IMR-90 (cell line): ENCODE results near the gene MTCL1. TPM values are rescaled to one million over a fixed set of nuclear protein-coding genes. Genes with fewer than 3 reads are reported as not detected.

Experiments
- ATAC-seq: fragments of 200-7000 bp; cut with Tn5 transposase; 2 replicates; pipeline ENCODE4 v1.9.1; 2020; ENCODE audit warnings: low read depth, mild to moderate bottlenecking, moderate library complexity
- BruUV-seq: library from RNA; stranded (reverse); fragments of 400-500 nt; replicated peaks from 2 replicates; lab custom pipeline; 2021; lab: Mats Ljungman, UMichigan
- CTCF ChIA-PET: fragments of 300-600 bp; formaldehyde crosslinking; extraction: SDS; loops from one replicate; lab custom pipeline; 2021; ENCODE audit warnings: antibody characterized with exemption; lab: Yijun Ruan, JAX
- POLR2A ChIA-PET: fragments of 300-600 bp; sonication (Branson Sonifier 250); formaldehyde crosslinking; loops from one replicate; lab custom pipeline; 2022; ENCODE audit warnings: antibody characterized with exemption; ENCODE audit not compliant: unreplicated experiment; lab: Charles Lee
- DNase-seq: peaks from one replicate; pipeline ENCODE4 v3.0.0; 2013
- H2AFZ ChIP-seq: replicated peaks from 2 replicates; pipeline ENCODE3; 2013; ENCODE audit warnings: low read length, mild to moderate bottlenecking; ENCODE audit not compliant: poor library complexity
- H2AK5ac ChIP-seq: 2 replicates; pipeline ENCODE4 v1.6.1; 2013; ENCODE audit warnings: low read depth, low read length, inconsistent platforms
- H2AK9ac ChIP-seq: replicated peaks from 2 replicates; pipeline ENCODE3; 2013; ENCODE audit warnings: mild to moderate bottlenecking, low read depth, low read length, moderate library complexity; ENCODE audit not compliant: poor library complexity
- H2BK120ac ChIP-seq: 2 replicates; pipeline ENCODE4 v1.6.1; 2013; ENCODE audit warnings: low read depth, low read length, inconsistent platforms
- H2BK15ac ChIP-seq: 3 replicates; pipeline ENCODE4 v1.6.1; 2013; ENCODE audit warnings: low read depth, low read length, inconsistent platforms
- H2BK20ac ChIP-seq: 2 replicates; pipeline ENCODE4 v1.6.1; 2013; ENCODE audit warnings: low read depth, mild to moderate bottlenecking, inconsistent platforms, low read length, moderate library complexity
- H2BK5ac ChIP-seq: 2 replicates; pipeline ENCODE4 v1.6.1; 2013; ENCODE audit warnings: mild to moderate bottlenecking, low read depth, low read length, inconsistent platforms; ENCODE audit not compliant: poor library complexity, severe bottlenecking
- H3K14ac ChIP-seq: replicated peaks from 2 replicates; pipeline ENCODE4 v1.6.1; 2013; ENCODE audit warnings: low read depth, low read length, inconsistent platforms
- H3K18ac ChIP-seq: 2 replicates; pipeline ENCODE4 v1.6.1; 2013; ENCODE audit warnings: low read depth, low read length, control low read depth
- H3K23ac ChIP-seq: 2 replicates; pipeline ENCODE4 v1.6.1; 2013; ENCODE audit warnings: low read depth, low read length, inconsistent platforms
- H3K27ac ChIP-seq: 2 replicates; pipeline ENCODE4 v1.5.1; 2013; ENCODE audit warnings: mild to moderate bottlenecking, control low read depth, low read length; ENCODE audit not compliant: insufficient read depth
- H3K27me3 ChIP-seq: 2 replicates; pipeline ENCODE4 v1.6.1; 2013; ENCODE audit warnings: low read length; ENCODE audit not compliant: control insufficient read depth, insufficient read depth
- H3K36me3 ChIP-seq: 2 replicates; pipeline ENCODE4 v1.6.1; 2013; ENCODE audit warnings: low read length, mixed read lengths; ENCODE audit not compliant: control insufficient read depth, insufficient read depth
- H3K4ac ChIP-seq: 2 replicates; pipeline ENCODE4 v1.6.1; 2013; ENCODE audit warnings: low read depth, low read length, inconsistent platforms
- H3K4me1 ChIP-seq: 2 replicates; pipeline ENCODE4 v1.6.1; 2013; ENCODE audit warnings: low read length, mixed read lengths; ENCODE audit not compliant: control insufficient read depth, insufficient read depth
- H3K4me2 ChIP-seq: 2 replicates; pipeline ENCODE4 v1.6.1; 2013; ENCODE audit warnings: low read depth, mild to moderate bottlenecking, control low read depth, low read length, moderate library complexity
- H3K4me3 ChIP-seq: 2 replicates; pipeline ENCODE4 v1.5.1; 2013; ENCODE audit warnings: low read depth, mild to moderate bottlenecking, control low read depth, low read length, moderate library complexity; ENCODE audit not compliant: insufficient read depth
- H3K56ac ChIP-seq: 2 replicates; pipeline ENCODE4 v1.6.1; 2013; ENCODE audit warnings: low read length, inconsistent platforms; ENCODE audit not compliant: insufficient read depth; ENCODE audit errors: extremely low read depth
- H3K79me1 ChIP-seq, 2 experiments: 2 replicates each; pipeline ENCODE4 v1.6.1; 2013; ENCODE audit warnings: low read length in 2 of 2, inconsistent platforms in 1 of 2, low read depth in 1 of 2
- H3K9ac ChIP-seq: 2 replicates; pipeline ENCODE4 v1.6.1; 2013; ENCODE audit warnings: low read depth, low read length, control low read depth
- H3K9me1 ChIP-seq: 2 replicates; pipeline ENCODE4 v1.6.1; 2013; ENCODE audit warnings: low read length, inconsistent platforms; ENCODE audit not compliant: insufficient read depth
- H3K9me3 ChIP-seq: 2 replicates; pipeline ENCODE4 v1.6.1; 2013; ENCODE audit warnings: low read length; ENCODE audit not compliant: control insufficient read depth, insufficient read depth
- H4K20me1 ChIP-seq: 2 replicates; pipeline ENCODE4 v1.6.1; 2013; ENCODE audit warnings: low read length, inconsistent platforms; ENCODE audit not compliant: insufficient read depth
- H4K5ac ChIP-seq: 2 replicates; pipeline ENCODE4 v1.6.1; 2013; ENCODE audit warnings: mild to moderate bottlenecking, low read depth, low read length, control low read depth
- H4K8ac ChIP-seq, 2 experiments: 2 replicates each; pipeline ENCODE4 v1.6.1; 2013; ENCODE audit warnings: low read depth in 2 of 2, low read length in 2 of 2, control low read depth in 1 of 2, inconsistent platforms in 1 of 2
- H4K91ac ChIP-seq: 2 replicates; pipeline ENCODE4 v1.6.1; 2013; ENCODE audit warnings: low read depth, low read length, inconsistent platforms; ENCODE audit not compliant: insufficient read depth
- BHLHE40 ChIP-seq: fragments of 150-350 bp; IDR thresholded peaks from 2 replicates; pipeline ENCODE4 v1.6.1; 2016; ENCODE audit warnings: mild to moderate bottlenecking, low read depth, low read length
- CEBPB ChIP-seq: IDR thresholded peaks from 2 replicates; pipeline ENCODE4 v1.6.1; 2012; ENCODE audit warnings: low read depth, low read length, improper control_type of control experiment
- FOS ChIP-seq: fragments of 150-350 bp; IDR thresholded peaks from 2 replicates; pipeline ENCODE4 v1.6.1; 2016; ENCODE audit warnings: low read depth, low read length
- MXI1 ChIP-seq: IDR thresholded peaks from 2 replicates; pipeline ENCODE4 v1.6.1; 2012; ENCODE audit warnings: low read depth, mild to moderate bottlenecking, low read length, moderate library complexity, borderline replicate concordance
- NFE2L2 ChIP-seq: fragments of 150-350 bp; IDR thresholded peaks from 2 replicates; pipeline ENCODE4 v1.6.1; 2016; ENCODE audit warnings: low read depth, mild to moderate bottlenecking, low read length
- POLR2A ChIP-seq: IDR thresholded peaks from 2 replicates; pipeline ENCODE4 v1.6.1; 2012; ENCODE audit warnings: mild to moderate bottlenecking, low read depth, low read length
- SMC3 ChIP-seq: fragments of 150-350 bp; IDR thresholded peaks from 2 replicates; pipeline ENCODE4 v1.6.1; 2016; ENCODE audit warnings: low read depth, mild to moderate bottlenecking, antibody characterized with exemption, low read length, moderate library complexity
- USF2 ChIP-seq: fragments of 150-350 bp; IDR thresholded peaks from 2 replicates; pipeline ENCODE4 v1.6.1; 2017; ENCODE audit warnings: mild to moderate bottlenecking, antibody characterized with exemption, low read length, low read depth
- WGBS, 2 experiments: methylation state at CpG; one replicate each; pipeline versions ENCODE4 v1.1.5 to v1.1.7; 2013; ENCODE audit warnings: missing lambda C conversion rate in 2 of 2; ENCODE audit not compliant: insufficient read length in 1 of 2; ENCODE audit errors: extremely low coverage in 2 of 2; 5-methylcytosine and 5-hydroxymethylcytosine counted together
- dilution Hi-C: fragments of 300-500 bp; cut with HindIII; formaldehyde crosslinking; loops from one replicate; pipeline ENCODE4 v1.14.3; 2018; ENCODE audit warnings: low sequenced_read_pairs; ENCODE audit not compliant: unreplicated experiment
- in situ Hi-C: fragments of 300-500 bp; cut with MboI; formaldehyde crosslinking; loops from 3 replicates; pipeline ENCODE4 v1.14.3; 2019; ENCODE audit warnings: low sequenced_read_pairs, inconsistent platforms, mixed read lengths
- intact Hi-C: fragments of 100-400 bp; cut with micrococcal nuclease; formaldehyde crosslinking; loops from 2 replicates; pipeline ENCODE4 v1.10.0; 2022
- polyA plus RNA-seq, 3 experiments: library from polyadenylated mRNA; depleted of rRNA; stranded (reverse); fragments of >200 nt; gene quantifications; 2 replicates each; pipeline ENCODE4 v1.2.3, GENCODE V29; 2012; ENCODE audit warnings: low replicate concordance in 1 of 3
- total RNA-seq: library from RNA; depleted of rRNA; stranded (reverse); fragments of >200 nt; gene quantifications from 2 replicates; pipeline ENCODE4 v1.2.3, GENCODE V29; 2012

MTCL1 gene
- total and polyA plus RNA-seq, 2 of the 4 experiments (the other 2 are of a cell fraction) = 29.0 to 45.3 TPM

- H3K27me3 ChIP-seq = no peaks in the 10 kb centered on the region
- H2BK20ac ChIP-seq = 0 out of 2 replicates have a peak overlapping the region, but pooled peaks have one; percentile 31
- peaks cover 22 to 68% of the 10 kb centered on the region in 2 experiments for H3K79me1 ChIP-seq
- no peak overlapping the region for H2BK5ac ChIP-seq
- H3K9me1 ChIP-seq = peaks cover 43% of the 10 kb centered on the region
- dilution Hi-C loops = no loop called here
- CTCF ChIA-PET = interaction anchor here (0.6 kb wide), 1 partner anchor 322 kb away, joined by 3 read pairs; no protein-coding TSS in a partner anchor
- no peak overlapping the region for H2AFZ ChIP-seq
- H4K91ac ChIP-seq = no peak overlapping the region; the same call in 1 of the 2 replicates
- DNase-seq (no peak), ATAC-seq (no peak)
- H3K4ac ChIP-seq = peak overlapping the region; percentile 79
- no peak overlapping the region for H3K9ac ChIP-seq
- peak overlapping the region; percentile 84 for H2BK120ac ChIP-seq
- H3K14ac ChIP-seq = no peak overlapping the region; the same call in 1 of the 2 replicates
- WGBS, 2 experiments = 88% methylated on average over 12 of the region's 13 CpGs; no CpG with 5 or more reads in 1 of the 2 experiments
- H3K9me3 ChIP-seq = no peaks in the 10 kb centered on the region
- TF ChIP-seq POLR2A (no peak), FOS (no peak), USF2 (no peak), CEBPB (no peak), NFE2L2 (no peak), SMC3 (no peak), BHLHE40 (no peak), MXI1 (no peak)
- POLR2A ChIA-PET = no interaction called here
- peak overlapping the region; percentile 22; the same call in 2 of the 3 replicates for H2BK15ac ChIP-seq
- peak overlapping the region; percentile 30; the same call in 1 of the 2 replicates for H2AK5ac ChIP-seq
- H3K4me3 ChIP-seq = no peak overlapping the region
- no peaks in the 10 kb centered on the region for H4K20me1 ChIP-seq
- in situ Hi-C loops = no loop called here
- H3K23ac ChIP-seq = no peak overlapping the region
- H4K8ac ChIP-seq = no peak overlapping the region; a peak in 1 of 4 replicates
- intact Hi-C loops = loop anchor here (10.0 kb wide), 2 partner anchors 155 to 245 kb away; no protein-coding TSS in a partner anchor
- H2AK9ac ChIP-seq = no peak overlapping the region
- peaks cover 31% of the 10 kb centered on the region for H3K4me1 ChIP-seq
- BruUV-seq = no TSS peak
- H3K4me2 ChIP-seq = no peak overlapping the region
- peaks cover 49% of the 10 kb centered on the region for H3K36me3 ChIP-seq
- H3K56ac ChIP-seq = no peak overlapping the region
- no peak overlapping the region for H4K5ac ChIP-seq
- peak overlapping the region; percentile 73; the same call in 1 of the 2 replicates for H3K27ac ChIP-seq
- H3K18ac ChIP-seq = no peak overlapping the region
Measured at GRCh38 chr18:8809514-8809913, 104.2 kb downstream of the MTCL1 start.
